ENCODE results near the gene PIK3R2. TPM values are rescaled to one million over a fixed set of nuclear protein-coding genes. Genes with fewer than 3 reads are reported as not detected.

PIK3R2 gene
- total RNA-seq, 1 donor from 2014 or later: 24.8 TPM

DNA sequence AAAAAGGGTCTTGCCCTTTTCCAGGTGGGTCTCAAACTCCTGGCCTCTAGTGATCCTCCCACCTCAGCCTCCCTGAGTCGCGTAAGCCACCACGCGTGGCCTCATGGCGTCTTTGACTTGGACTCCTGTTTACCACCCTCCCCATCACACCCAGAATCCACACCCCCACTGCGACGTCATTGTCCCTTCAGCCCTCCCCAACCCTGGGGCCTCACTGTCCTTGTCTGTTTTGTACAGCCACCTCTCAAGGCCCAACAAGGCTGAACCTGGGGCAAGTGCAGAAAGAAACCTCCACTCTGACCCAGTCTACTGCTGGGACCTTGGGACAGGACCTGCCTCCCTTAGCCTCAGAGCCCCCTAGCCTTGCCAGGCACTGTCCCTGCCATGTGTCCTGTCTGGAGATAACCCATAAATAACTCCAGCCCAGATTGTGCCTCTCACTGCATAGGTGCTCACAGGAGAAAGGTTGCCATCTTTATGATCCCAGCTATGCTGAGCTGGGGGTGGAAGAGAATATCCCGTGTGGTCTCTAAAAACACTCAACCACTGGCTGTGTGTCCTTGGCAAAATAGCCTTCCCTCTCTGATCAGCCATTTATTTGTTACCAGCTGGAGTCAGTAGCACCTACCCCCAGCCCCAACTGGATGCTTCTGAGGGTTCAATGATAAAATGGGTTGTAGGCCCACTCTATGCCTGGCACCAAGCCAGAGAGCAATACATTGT is 18.8 kb downstream of the PIK3R2 start:
- no peak for TF ChIP-seq POLR2AphosphoS5 (IDR thresholded peaks at IDR 0.05; ENCODE audit: insufficient read depth in 1 of 2, low read depth in 1 of 2)
- TF ChIP-seq POLR2A (IDR thresholded peaks at IDR 0.05): no peak
- TF ChIP-seq, protein P1, sequence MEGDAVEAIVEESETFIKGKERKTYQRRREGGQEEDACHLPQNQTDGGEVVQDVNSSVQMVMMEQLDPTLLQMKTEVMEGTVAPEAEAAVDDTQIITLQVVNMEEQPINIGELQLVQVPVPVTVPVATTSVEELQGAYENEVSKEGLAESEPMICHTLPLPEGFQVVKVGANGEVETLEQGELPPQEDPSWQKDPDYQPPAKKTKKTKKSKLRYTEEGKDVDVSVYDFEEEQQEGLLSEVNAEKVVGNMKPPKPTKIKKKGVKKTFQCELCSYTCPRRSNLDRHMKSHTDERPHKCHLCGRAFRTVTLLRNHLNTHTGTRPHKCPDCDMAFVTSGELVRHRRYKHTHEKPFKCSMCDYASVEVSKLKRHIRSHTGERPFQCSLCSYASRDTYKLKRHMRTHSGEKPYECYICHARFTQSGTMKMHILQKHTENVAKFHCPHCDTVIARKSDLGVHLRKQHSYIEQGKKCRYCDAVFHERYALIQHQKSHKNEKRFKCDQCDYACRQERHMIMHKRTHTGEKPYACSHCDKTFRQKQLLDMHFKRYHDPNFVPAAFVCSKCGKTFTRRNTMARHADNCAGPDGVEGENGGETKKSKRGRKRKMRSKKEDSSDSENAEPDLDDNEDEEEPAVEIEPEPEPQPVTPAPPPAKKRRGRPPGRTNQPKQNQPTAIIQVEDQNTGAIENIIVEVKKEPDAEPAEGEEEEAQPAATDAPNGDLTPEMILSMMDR (IDR thresholded peaks at IDR 0.05): no peak
- H3K27ac ChIP-seq: no peak overlapping the region
- peaks cover 0 to 25% of the 10 kb centered on the region in 2 donors for H3K36me3 ChIP-seq

DNA sequence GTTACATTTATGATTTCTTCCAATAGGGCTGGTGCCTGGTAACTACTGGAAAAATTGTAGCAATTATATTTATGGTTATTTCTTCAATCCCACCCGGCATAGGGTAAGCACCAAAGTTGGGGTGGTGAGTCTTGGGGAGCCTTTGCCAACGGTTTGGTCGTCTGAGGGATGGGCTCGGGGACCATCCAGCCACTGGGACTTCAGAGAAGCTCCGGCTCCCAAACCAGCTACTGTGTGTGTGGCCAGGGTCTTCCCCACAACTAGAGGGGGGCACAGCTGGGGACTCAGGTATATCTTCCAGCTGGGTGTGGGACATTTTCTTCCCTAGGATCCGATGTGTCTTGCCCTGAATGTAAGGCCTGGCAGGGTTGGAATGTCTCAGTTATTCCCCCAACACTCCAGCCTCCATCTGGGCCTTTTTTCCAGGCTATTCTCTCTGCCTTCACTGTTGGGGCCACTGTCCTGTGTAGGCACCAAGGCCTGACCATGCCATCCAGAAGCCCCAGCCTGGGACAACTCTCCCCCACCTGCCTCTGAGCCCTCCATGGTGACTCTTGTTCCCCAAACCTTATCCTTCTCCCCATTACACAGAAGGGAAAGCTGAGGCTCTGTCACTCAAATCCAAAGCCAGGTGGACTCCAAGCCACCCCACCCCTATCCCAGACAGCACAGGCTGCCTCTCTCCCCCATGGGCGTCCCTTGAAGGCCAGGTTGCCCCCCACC is 19.5 kb downstream of the PIK3R2 start:
- TF ChIP-seq, protein P1 (IDR thresholded peaks at IDR 0.05): no peak
- TF ChIP-seq POLR2AphosphoS5 (IDR thresholded peaks at IDR 0.05; ENCODE audit: insufficient read depth in 1 of 2, low read depth in 1 of 2) (no peak), POLR2A (IDR thresholded peaks at IDR 0.05) (no peak)
- Histone ChIP-seq H3K27ac (peak overlapping the region; percentile 42), H3K9me3 (no peaks in the 10 kb centered on the region), H3K4me1 (peaks cover 16% of the 10 kb centered on the region), H3K36me3 (peaks cover 0 to 18% of the 10 kb centered on the region in 2 donors), H3K4me3 (no peak overlapping the region), H3K27me3 (no peaks in the 10 kb centered on the region)
- intact Hi-C loops (cut with DNase I): no loop called here
- DNase-seq (ENCODE audit: extremely low spot score in 2 of 2): peak in 1 of 2 donors; percentile 92

More for the DNA sequence above, 18.8 kb downstream of the PIK3R2 start:
- DNase-seq (ENCODE audit: extremely low spot score in 2 of 2): peak in 1 of 2 donors; percentile 70
- no peaks in the 10 kb centered on the region for H3K9me3 ChIP-seq
- peaks cover 16% of the 10 kb centered on the region for H3K4me1 ChIP-seq
- intact Hi-C loops (cut with DNase I): no loop called here
- H3K4me3 ChIP-seq: no peak overlapping the region
- H3K27me3 ChIP-seq: no peaks in the 10 kb centered on the region

DNA sequence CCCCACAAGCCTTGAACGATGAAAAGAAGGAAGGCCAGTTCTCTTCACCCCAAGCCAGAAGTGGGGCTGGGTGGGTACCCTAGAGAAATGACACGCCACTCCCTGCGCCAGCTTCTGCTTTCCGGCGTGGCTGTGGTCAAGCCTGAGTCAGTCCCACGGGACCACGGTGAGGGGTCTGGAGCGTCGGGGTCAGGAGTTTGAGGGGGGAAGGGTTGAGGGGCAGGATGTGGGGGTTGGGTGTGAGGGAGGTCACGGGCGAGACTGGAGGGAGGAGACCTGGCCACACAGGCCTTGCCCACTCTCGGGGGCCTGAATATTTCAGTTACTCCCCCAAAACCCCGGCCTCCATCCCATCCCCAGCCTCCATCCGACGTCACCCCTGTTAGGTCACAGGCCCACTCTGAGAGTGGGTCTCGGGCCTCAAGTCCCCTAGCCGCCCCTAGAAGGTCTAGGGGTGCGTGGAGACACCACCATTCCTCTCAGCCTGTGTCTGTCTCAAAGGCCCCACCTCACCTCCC is 20.1 kb downstream of the PIK3R2 start:
- Histone ChIP-seq H3K27me3 (no peaks in the 10 kb centered on the region), H3K9me3 (no peaks in the 10 kb centered on the region), H3K4me1 (peaks cover 16% of the 10 kb centered on the region), H3K36me3 (peaks cover 0 to 14% of the 10 kb centered on the region in 2 donors), H3K27ac (peak overlapping the region; percentile 42), H3K4me3 (peak overlapping the region; percentile 64 to 76)
- intact Hi-C loops (cut with DNase I): no loop called here
- no peak for TF ChIP-seq POLR2AphosphoS5 (IDR thresholded peaks at IDR 0.05; ENCODE audit: insufficient read depth in 1 of 2, low read depth in 1 of 2)
- no peak for TF ChIP-seq POLR2A (IDR thresholded peaks at IDR 0.05)
- TF ChIP-seq, protein P1 (IDR thresholded peaks at IDR 0.05): no peak
- DNase-seq (ENCODE audit: extremely low spot score in 2 of 2): peak in 1 of 2 donors; percentile 79

DNA sequence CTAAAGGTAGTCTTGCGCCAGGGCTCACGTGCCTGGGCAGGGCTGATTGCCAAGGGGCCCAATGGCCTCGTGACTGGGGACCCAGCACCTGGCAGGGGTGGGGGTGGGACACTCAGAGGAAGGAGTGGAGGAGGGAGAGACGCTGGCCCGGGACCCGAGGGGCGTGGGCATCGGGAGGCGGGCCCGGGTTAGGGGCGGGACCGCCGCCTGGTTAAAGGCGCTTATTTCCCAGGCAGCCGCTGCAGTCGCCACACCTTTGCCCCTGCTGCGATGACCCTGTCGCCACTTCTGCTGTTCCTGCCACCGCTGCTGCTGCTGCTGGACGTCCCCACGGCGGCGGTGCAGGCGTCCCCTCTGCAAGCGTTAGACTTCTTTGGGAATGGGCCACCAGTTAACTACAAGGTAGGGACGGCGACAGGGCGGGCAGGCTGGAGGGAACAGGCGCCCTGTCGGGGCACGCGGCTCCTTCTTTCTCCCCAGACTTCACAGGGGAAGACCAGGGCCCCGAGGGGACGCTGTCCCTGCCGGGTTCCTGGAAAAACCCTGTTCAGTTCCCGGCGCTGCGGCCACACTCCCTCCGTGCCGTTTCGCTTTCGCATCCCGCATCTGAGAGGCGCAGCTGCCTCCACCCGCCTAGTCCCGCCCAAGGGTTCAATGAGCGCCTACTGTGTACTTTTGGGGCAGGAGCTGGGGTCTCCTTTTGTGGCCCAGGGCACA is 20.8 kb downstream of the PIK3R2 start, which contains the start of gene IFI30:
Gene IFI30, plus strand, starts transcription at position 242 of the 717 bp plus-strand sequence. Its CDS starts 29 bp downstream, at position 271.
- peak in 1 of 2 donors; percentile 93 for DNase-seq (ENCODE audit: extremely low spot score in 2 of 2)
- Histone ChIP-seq H3K9me3 (no peaks in the 10 kb centered on the region), H3K27me3 (no peaks in the 10 kb centered on the region), H3K27ac (peak within 1 kb of the TSS; percentile 42), H3K4me3 (peak within 1 kb of the TSS; percentile 64 to 76), H3K36me3 (peaks cover 0 to 8% of the 10 kb centered on the region in 2 donors), H3K4me1 (peaks cover 16% of the 10 kb centered on the region)
- peak; percentile 37 to 75 for TF ChIP-seq POLR2AphosphoS5 (IDR thresholded peaks at IDR 0.05; ENCODE audit: insufficient read depth in 1 of 2, low read depth in 1 of 2)
- no peak for TF ChIP-seq POLR2A (IDR thresholded peaks at IDR 0.05)
- TF ChIP-seq, protein P1 (IDR thresholded peaks at IDR 0.05): no peak
- intact Hi-C loops (cut with DNase I): no loop called here
